Endothelial cell of umbilical vein (primary cell): ENCODE results near the gene EPC2. TPM values are rescaled to one million over a fixed set of nuclear protein-coding genes. Genes with fewer than 3 reads are reported as not detected.

Source experiments
- BruUV-seq: library from RNA; stranded (reverse); fragments of 400-500 nt; replicated peaks from 2 replicates; lab custom pipeline; 2021; lab: Mats Ljungman, UMichigan
- CTCF ChIA-PET: fragments of 300-600, 350-600 bp; sonication (Branson Sonifier 250); formaldehyde crosslinking; loops from one replicate; lab custom pipeline; 2021; ENCODE audit warnings: antibody characterized with exemption, inconsistent platforms; lab: Charles Lee
- POLR2A ChIA-PET: fragments of 300-600, 350-600 bp; sonication (Branson Sonifier 250); formaldehyde crosslinking; loops from one replicate; lab custom pipeline; 2021; ENCODE audit warnings: antibody characterized with exemption, inconsistent platforms; lab: Charles Lee
- DNase-seq: peaks from one replicate; pipeline ENCODE4 v3.0.0-alpha.2; 2011; ENCODE audit warnings: low read depth, low spot score
- FAIRE-seq: peaks from 2 replicates; lab custom pipeline; 2011; peaks lifted over from hg19 to GRCh38; lab: Jason Lieb, UNC
- H2AFZ ChIP-seq: 2 replicates; pipeline ENCODE4 v1.6.0; 2012; ENCODE audit warnings: low read depth, low read length, control low read depth, inconsistent platforms
- H3K27ac ChIP-seq: 2 replicates; pipeline ENCODE4 v1.5.1; 2011; ENCODE audit warnings: low read depth, mild to moderate bottlenecking, control low read depth, low read length, moderate library complexity; ENCODE audit not compliant: insufficient read depth
- H3K27me3 ChIP-seq, 2 experiments: 2 replicates each; pipeline versions ENCODE4 v1.6.0 to v1.6.1; 2011; ENCODE audit warnings: low read length in 2 of 2, mixed read lengths in 1 of 2; ENCODE audit not compliant: control insufficient read depth in 2 of 2, insufficient read depth in 2 of 2
- H3K36me3 ChIP-seq, 2 experiments: 2 replicates in 1 of 2; 3 replicates in 1 of 2; pipeline ENCODE4 v1.5.1; 2011; ENCODE audit warnings: low read length in 2 of 2, mild to moderate bottlenecking in 1 of 2, moderate library complexity in 1 of 2; ENCODE audit not compliant: control insufficient read depth in 2 of 2, insufficient read depth in 2 of 2; ENCODE audit errors: extremely low read depth in 1 of 2
- H3K4me1 ChIP-seq: 3 replicates; pipeline ENCODE4 v1.5.1; 2011; ENCODE audit warnings: mild to moderate bottlenecking, low read length; ENCODE audit not compliant: control insufficient read depth, insufficient read depth; ENCODE audit errors: extremely low read depth
- H3K4me2 ChIP-seq: 2 replicates; pipeline ENCODE4 v1.6.1; 2011; ENCODE audit warnings: low read length, control low read depth, mixed read lengths; ENCODE audit not compliant: insufficient read depth
- H3K4me3 ChIP-seq, 3 experiments: fragments of 200-600 bp in 1 of 3; sonication (generic), shearing (Covaris generic) in 1 of 3; replicated peaks in 1 of 3; 2 replicates each; pipeline ENCODE4 v1.5.1; 2011 to 2016; ENCODE audit warnings: control low read depth in 3 of 3, low read length in 3 of 3, mild to moderate bottlenecking in 2 of 3, inconsistent platforms in 1 of 3, low read depth in 1 of 3, moderate library complexity in 1 of 3; ENCODE audit not compliant: insufficient read depth in 1 of 3
- H3K79me2 ChIP-seq: 2 replicates; pipeline ENCODE4 v1.6.0; 2012; ENCODE audit warnings: low read length, inconsistent platforms; ENCODE audit not compliant: control insufficient read depth, insufficient read depth
- H3K9ac ChIP-seq: replicated peaks from 2 replicates; pipeline ENCODE3; 2011; ENCODE audit warnings: low read length, control low read depth; ENCODE audit not compliant: insufficient read depth; ENCODE audit errors: extremely low read depth
- H3K9me1 ChIP-seq: replicated peaks from 3 replicates; pipeline ENCODE4 v1.6.0; 2011; ENCODE audit warnings: mild to moderate bottlenecking, low read length; ENCODE audit not compliant: control insufficient read depth, insufficient read depth; ENCODE audit errors: extremely low read depth
- H3K9me3 ChIP-seq: replicated peaks from 2 replicates; pipeline ENCODE4 v1.5.1; 2012; ENCODE audit warnings: low read length, inconsistent platforms; ENCODE audit not compliant: control insufficient read depth, insufficient read depth
- H4K20me1 ChIP-seq: replicated peaks from 2 replicates; pipeline ENCODE3; 2011; ENCODE audit warnings: mild to moderate bottlenecking, low read length; ENCODE audit not compliant: control insufficient read depth, insufficient read depth; ENCODE audit errors: extremely low read depth
- EZH2 ChIP-seq: IDR thresholded peaks from 2 replicates; pipeline ENCODE4 v1.6.1; 2012; ENCODE audit warnings: borderline replicate concordance, low read depth, mild to moderate bottlenecking, moderate library complexity, low read length, inconsistent platforms; ENCODE audit not compliant: severe bottlenecking
- FOS ChIP-seq: IDR thresholded peaks from 2 replicates; pipeline ENCODE4 v1.6.1; 2011; ENCODE audit warnings: mild to moderate bottlenecking, low read length, moderate library complexity, borderline replicate concordance; ENCODE audit not compliant: insufficient read depth
- GATA2 ChIP-seq: IDR thresholded peaks from 2 replicates; pipeline ENCODE4 v1.7.0; 2011; ENCODE audit warnings: low read depth, mild to moderate bottlenecking, moderate library complexity, mixed read lengths, low read length; ENCODE audit not compliant: insufficient read length, insufficient read depth
- JUN ChIP-seq: IDR thresholded peaks from 2 replicates; pipeline ENCODE4 v1.6.1; 2011; ENCODE audit warnings: borderline replicate concordance, low read depth; ENCODE audit not compliant: insufficient read length, insufficient read depth
- MYC ChIP-seq: IDR thresholded peaks from one replicate; pipeline ENCODE4 v1.6.1; 2011; ENCODE audit warnings: mild to moderate bottlenecking, low read depth, low read length
- POLR2A ChIP-seq: IDR thresholded peaks from 2 replicates; pipeline ENCODE4 v1.6.1; 2012; ENCODE audit warnings: low read depth, mild to moderate bottlenecking, control low read depth, low read length
- POLR2AphosphoS5 ChIP-seq: IDR thresholded peaks from 2 replicates; pipeline ENCODE4 v1.6.1; 2012; ENCODE audit warnings: low read depth, mild to moderate bottlenecking, control low read depth, low read length, moderate library complexity; ENCODE audit not compliant: insufficient read depth
- dilution Hi-C: fragments of 300-500 bp; cut with MboI; formaldehyde crosslinking; loops from one replicate; pipeline ENCODE4 v1.15.0; 2019; ENCODE audit warnings: low sequenced_read_pairs; ENCODE audit not compliant: extremely low pct_ligation_motif_present
- intact Hi-C: fragments of 100-400 bp; cut with micrococcal nuclease; formaldehyde crosslinking; loops from one replicate; pipeline ENCODE4 v1.10.0; 2022
- polyA plus RNA-seq, 4 experiments: library from polyadenylated mRNA; depleted of rRNA in 3 of 4; stranded (reverse) in 3 of 4; unstranded in 1 of 4; fragments of >200 nt; gene quantifications; 2 replicates each; pipeline versions ENCODE4 v1.2.1 to v1.2.3, GENCODE V29; 2011 to 2012; ENCODE audit warnings: missing spikeins in 1 of 4
- total RNA-seq: library from RNA; stranded (reverse); gene quantifications from 2 replicates; pipeline ENCODE4 v1.2.3, GENCODE V29; 2021
- TF ChIP-seq, protein P1 (sequence below): IDR thresholded peaks from 2 replicates; pipeline ENCODE4 v1.6.1; 2011; ENCODE audit not compliant: insufficient read depth, insufficient read length
- TF ChIP-seq, protein P2 (sequence below), 2 donors: IDR thresholded peaks; 1 replicate in 1 of 2; 2 replicates in 1 of 2; pipeline ENCODE4 v1.5.1; 2011; ENCODE audit warnings: low read length in 2 of 2, mild to moderate bottlenecking in 2 of 2, moderate library complexity in 2 of 2, control low read depth in 1 of 2, inconsistent platforms in 1 of 2, low read depth in 1 of 2; ENCODE audit not compliant: insufficient read depth in 1 of 2; ENCODE audit errors: extremely low read depth in 1 of 2

EPC2 gene
- total and polyA plus RNA-seq, 2 donors (not counting 3 experiments of a cell fraction or from before 2014, with no cell fraction given): 15.1 to 25.2 TPM

DNA sequence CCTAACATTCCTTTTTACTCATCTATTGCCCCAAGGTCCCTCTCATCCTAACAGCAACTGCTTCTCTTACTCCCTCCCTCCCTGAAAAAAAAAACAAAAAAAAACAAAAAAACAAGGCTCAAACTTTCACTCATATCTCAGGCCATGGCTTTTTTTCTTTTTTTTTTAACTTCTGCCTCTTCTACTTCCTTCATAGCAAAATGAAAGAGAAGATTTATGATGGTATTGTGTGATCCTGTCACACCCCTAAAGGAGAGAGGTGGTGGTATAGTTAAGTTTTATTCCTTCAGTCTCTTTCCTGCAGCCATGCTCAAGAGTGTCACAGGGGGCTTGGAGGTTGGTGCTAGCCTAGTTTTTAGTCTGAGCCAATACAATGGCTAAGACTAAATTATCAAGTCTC, 21.5 kb upstream of the EPC2 start:
- H3K9me3 ChIP-seq: no peaks in the 10 kb centered on the region
- H3K4me1 ChIP-seq: no peaks in the 10 kb centered on the region
- H3K9ac ChIP-seq: no peak overlapping the region
- intact Hi-C loops (no loop called here), dilution Hi-C loops (no loop called here)
- FAIRE-seq (no peak), DNase-seq (no peak)
- ChIA-PET CTCF (no interaction called here), POLR2A (no interaction called here)
- no peaks in the 10 kb centered on the region for H3K9me1 ChIP-seq
- no peaks in the 10 kb centered on the region for H3K36me3 ChIP-seq
- no peak overlapping the region for H3K27ac ChIP-seq
- TF ChIP-seq POLR2A (no peak), MYC (no peak), JUN (no peak), FOS (no peak)
- TF ChIP-seq, protein P1, sequence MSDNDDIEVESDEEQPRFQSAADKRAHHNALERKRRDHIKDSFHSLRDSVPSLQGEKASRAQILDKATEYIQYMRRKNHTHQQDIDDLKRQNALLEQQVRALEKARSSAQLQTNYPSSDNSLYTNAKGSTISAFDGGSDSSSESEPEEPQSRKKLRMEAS: no peak
- H3K27me3 ChIP-seq: peaks cover 10 to 11% of the 10 kb centered on the region in 2 experiments
- no peaks in the 10 kb centered on the region for H3K79me2 ChIP-seq
- H3K4me2 ChIP-seq: no peak overlapping the region
- H4K20me1 ChIP-seq: no peaks in the 10 kb centered on the region
- no peak overlapping the region for H3K4me3 ChIP-seq
- no peak overlapping the region for H2AFZ ChIP-seq
- no TSS peak for BruUV-seq

DNA sequence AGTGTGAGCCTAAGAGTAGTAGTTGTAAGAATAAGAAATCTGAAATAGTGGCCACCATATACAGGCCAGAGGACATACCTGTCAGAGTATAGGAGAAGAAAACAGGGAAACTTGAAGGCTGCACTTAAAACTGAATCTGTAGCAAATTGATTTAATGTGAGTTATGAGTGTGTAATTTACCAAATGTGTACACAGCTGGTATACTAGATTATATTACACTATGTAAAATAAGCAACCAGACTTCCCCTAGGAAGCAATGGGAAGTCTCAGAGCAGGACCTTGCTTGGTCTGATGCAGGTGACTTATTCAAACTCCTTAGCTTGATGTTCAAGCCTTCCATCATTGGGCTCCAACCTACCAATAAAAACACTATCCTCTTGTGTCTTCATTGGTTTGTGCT, 17.3 kb upstream of the EPC2 start:
- H3K27me3 ChIP-seq: peaks cover 9 to 10% of the 10 kb centered on the region in 2 experiments
- no TSS peak for BruUV-seq
- FAIRE-seq: no peak
- no peaks in the 10 kb centered on the region for H4K20me1 ChIP-seq
- ChIA-PET CTCF (no interaction called here), POLR2A (no interaction called here)
- no peak overlapping the region for H3K4me3 ChIP-seq
- TF ChIP-seq JUN (no peak), POLR2A (no peak), MYC (no peak), POLR2AphosphoS5 (no peak), GATA2 (no peak), EZH2 (no peak), FOS (no peak)
- TF ChIP-seq, protein P2, sequence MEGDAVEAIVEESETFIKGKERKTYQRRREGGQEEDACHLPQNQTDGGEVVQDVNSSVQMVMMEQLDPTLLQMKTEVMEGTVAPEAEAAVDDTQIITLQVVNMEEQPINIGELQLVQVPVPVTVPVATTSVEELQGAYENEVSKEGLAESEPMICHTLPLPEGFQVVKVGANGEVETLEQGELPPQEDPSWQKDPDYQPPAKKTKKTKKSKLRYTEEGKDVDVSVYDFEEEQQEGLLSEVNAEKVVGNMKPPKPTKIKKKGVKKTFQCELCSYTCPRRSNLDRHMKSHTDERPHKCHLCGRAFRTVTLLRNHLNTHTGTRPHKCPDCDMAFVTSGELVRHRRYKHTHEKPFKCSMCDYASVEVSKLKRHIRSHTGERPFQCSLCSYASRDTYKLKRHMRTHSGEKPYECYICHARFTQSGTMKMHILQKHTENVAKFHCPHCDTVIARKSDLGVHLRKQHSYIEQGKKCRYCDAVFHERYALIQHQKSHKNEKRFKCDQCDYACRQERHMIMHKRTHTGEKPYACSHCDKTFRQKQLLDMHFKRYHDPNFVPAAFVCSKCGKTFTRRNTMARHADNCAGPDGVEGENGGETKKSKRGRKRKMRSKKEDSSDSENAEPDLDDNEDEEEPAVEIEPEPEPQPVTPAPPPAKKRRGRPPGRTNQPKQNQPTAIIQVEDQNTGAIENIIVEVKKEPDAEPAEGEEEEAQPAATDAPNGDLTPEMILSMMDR (IDR thresholded peaks at IDR 0.05; ENCODE audit: extremely low read depth in 1 of 2, insufficient read depth in 1 of 2, low read depth in 1 of 2, low read length in 2 of 2): no peak
- TF ChIP-seq, protein P1: no peak
- no peak overlapping the region for H3K27ac ChIP-seq
- no peaks in the 10 kb centered on the region for H3K9me1 ChIP-seq
- no peak overlapping the region for H2AFZ ChIP-seq
- dilution Hi-C loops (no loop called here), intact Hi-C loops (no loop called here)
- no peak overlapping the region for H3K9ac ChIP-seq
- H3K36me3 ChIP-seq: no peaks in the 10 kb centered on the region
- DNase-seq: no peak
- H3K4me1 ChIP-seq: no peaks in the 10 kb centered on the region
- no peaks in the 10 kb centered on the region for H3K79me2 ChIP-seq
- no peak overlapping the region for H3K4me2 ChIP-seq
- H3K9me3 ChIP-seq: no peaks in the 10 kb centered on the region
